Sciatic nerve (tissue), 2 donors: ENCODE measurements around the gene ZCCHC24. TPM values are rescaled to one million over a fixed set of nuclear protein-coding genes. Genes with fewer than 3 reads are reported as not detected.
A peak's percentile ranks its signal among the peaks of the same experiment; 100 is the strongest.

Source experiments
- ATAC-seq: fragments of 200-7000 bp; cut with Tn5 transposase; one replicate; pipeline ENCODE4 v1.9.1; 2020; ENCODE audit warnings: mild to moderate bottlenecking, moderate library complexity
- DNase-seq: peaks from one replicate; pipeline ENCODE4 v3.0.0-alpha.2; 2020; ENCODE audit warnings: low spot score
- intact Hi-C: fragments of 100-400 bp; cut with DNase I; formaldehyde crosslinking; loops from one replicate; pipeline ENCODE4 v1.14.2; 2022
- total RNA-seq: library from RNA; stranded (reverse); fragmentation: NEBNext Ultra II Directional; extraction: Animal tissue kit (Norgen Biotek cat#: 25700); gene quantifications from one replicate; pipeline ENCODE4 v1.2.1, GENCODE V29; 2021
- donor health status: DM: no; HTN: no; CAD: no.
- donor health status: DM: no; HTN: no; CAD: no.

ZCCHC24 gene
- total RNA-seq, 1 donor from 2014 or later: 150 TPM

- peak; percentile 81 for DNase-seq
- peak; percentile 66 for ATAC-seq
- intact Hi-C loops: no loop called here
Measured at GRCh38 chr10:79381804-79382221, 63.6 kb downstream of the ZCCHC24 start.

- intact Hi-C loops: no loop called here
- DNase-seq: peak; percentile 59
- ATAC-seq: peak; percentile 21
Measured at GRCh38 chr10:79380946-79381721, 64.3 kb downstream of the ZCCHC24 start.

- intact Hi-C loops: no loop called here
- ATAC-seq (peak; percentile 85), DNase-seq (peak; percentile 64)
Measured at GRCh38 chr10:79380125-79380945, 65.1 kb downstream of the ZCCHC24 start.

- intact Hi-C loops: no loop called here
- DNase-seq (peak; percentile 67), ATAC-seq (peak; percentile 36)
Measured at GRCh38 chr10:79379512-79380124, 65.8 kb downstream of the ZCCHC24 start.

- intact Hi-C loops: no loop called here
- DNase-seq (peak; percentile 55), ATAC-seq (no peak)
Measured at GRCh38 chr10:79378647-79379511, 66.5 kb downstream of the ZCCHC24 start.

GRCh38 chr10:79378383-79378646, 67.1 kb downstream of the ZCCHC24 start:
- ATAC-seq (no peak), DNase-seq (no peak)
- intact Hi-C loops: no loop called here

GRCh38 chr10:79377557-79378382, 67.7 kb downstream of the ZCCHC24 start:
- ATAC-seq: no peak
- intact Hi-C loops: no loop called here
- no peak for DNase-seq

- intact Hi-C loops: no loop called here
- ATAC-seq (no peak), DNase-seq (no peak)
Measured at GRCh38 chr10:79376751-79377556, 68.5 kb downstream of the ZCCHC24 start.

GRCh38 chr10:79376078-79376628, 69.3 kb downstream of the ZCCHC24 start:
- DNase-seq (no peak), ATAC-seq (no peak)
- intact Hi-C loops: no loop called here

- DNase-seq: peak; percentile 54
- no peak for ATAC-seq
- intact Hi-C loops: no loop called here
Measured at GRCh38 chr10:79375321-79376077, 69.9 kb downstream of the ZCCHC24 start.

- DNase-seq (peak; percentile 92), ATAC-seq (peak; percentile 82)
- intact Hi-C loops: no loop called here
Measured at GRCh38 chr10:79374312-79375191, 70.9 kb downstream of the ZCCHC24 start.

- intact Hi-C loops: no loop called here
- DNase-seq: no peak
- no peak for ATAC-seq
Measured at GRCh38 chr10:79372871-79373270, 72.6 kb downstream of the ZCCHC24 start.

GRCh38 chr10:79367426-79368189, 77.8 kb downstream of the ZCCHC24 start:
- DNase-seq (no peak), ATAC-seq (no peak)
- intact Hi-C loops: no loop called here

GRCh38 chr10:79361726-79362397, 83.6 kb downstream of the ZCCHC24 start:
- no peak for DNase-seq
- no peak for ATAC-seq
- intact Hi-C loops: no loop called here
